ENCODE data around the gene RAB25.

Gene RAB25

DNA sequence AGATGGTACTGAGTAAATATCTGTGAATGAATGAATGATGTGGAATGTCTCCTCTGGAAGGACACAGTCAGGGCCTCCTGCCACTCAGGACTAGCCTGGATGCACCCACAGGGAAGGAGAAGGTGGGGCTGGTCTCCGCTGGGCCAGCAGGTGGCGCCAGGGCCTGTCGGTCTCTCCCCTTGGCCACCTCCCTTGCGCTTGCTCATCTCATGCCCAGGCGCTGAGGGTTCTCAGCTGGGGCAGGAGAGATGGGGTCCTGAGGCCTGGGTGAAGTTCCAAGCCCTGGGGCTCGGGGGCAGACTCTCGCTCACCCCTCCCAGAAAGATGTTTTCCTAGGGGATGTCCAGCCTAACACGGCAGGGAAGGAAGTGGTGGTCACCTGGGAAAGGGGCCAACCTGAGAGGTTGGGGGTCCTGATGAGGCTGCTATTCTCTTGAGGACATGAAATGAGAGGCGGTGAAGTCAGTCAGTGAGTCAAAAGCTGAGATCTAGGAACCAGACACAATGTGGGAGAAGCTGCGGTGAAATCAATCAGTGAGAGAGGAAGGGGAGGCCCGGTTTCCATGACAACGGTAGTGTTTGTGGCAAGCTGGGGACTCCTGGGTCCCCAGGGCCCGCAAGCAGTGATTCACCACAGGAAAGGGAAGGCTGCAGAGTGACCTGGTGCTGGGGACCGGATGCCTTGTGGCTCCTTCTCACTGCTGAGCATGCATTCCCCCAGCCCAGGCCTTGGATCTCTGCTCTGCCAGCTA, 35.9 kb downstream of the RAB25 start:
- H3K27ac Mint-ChIP-seq: peak overlapping the region; percentile 97
- H3K4me1 Mint-ChIP-seq (ENCODE audit: low read depth): peaks cover 59% of the 10 kb centered on the region
- H3K9me3 Mint-ChIP-seq: no peaks in the 10 kb centered on the region
- peak overlapping the region; percentile 63 for H3K4me3 Mint-ChIP-seq
- DNase-seq: peak; percentile 92
- peaks cover 2% of the 10 kb centered on the region for H3K27me3 Mint-ChIP-seq
- no peaks in the 10 kb centered on the region for H3K36me3 Mint-ChIP-seq (ENCODE audit: low read depth)

DNA sequence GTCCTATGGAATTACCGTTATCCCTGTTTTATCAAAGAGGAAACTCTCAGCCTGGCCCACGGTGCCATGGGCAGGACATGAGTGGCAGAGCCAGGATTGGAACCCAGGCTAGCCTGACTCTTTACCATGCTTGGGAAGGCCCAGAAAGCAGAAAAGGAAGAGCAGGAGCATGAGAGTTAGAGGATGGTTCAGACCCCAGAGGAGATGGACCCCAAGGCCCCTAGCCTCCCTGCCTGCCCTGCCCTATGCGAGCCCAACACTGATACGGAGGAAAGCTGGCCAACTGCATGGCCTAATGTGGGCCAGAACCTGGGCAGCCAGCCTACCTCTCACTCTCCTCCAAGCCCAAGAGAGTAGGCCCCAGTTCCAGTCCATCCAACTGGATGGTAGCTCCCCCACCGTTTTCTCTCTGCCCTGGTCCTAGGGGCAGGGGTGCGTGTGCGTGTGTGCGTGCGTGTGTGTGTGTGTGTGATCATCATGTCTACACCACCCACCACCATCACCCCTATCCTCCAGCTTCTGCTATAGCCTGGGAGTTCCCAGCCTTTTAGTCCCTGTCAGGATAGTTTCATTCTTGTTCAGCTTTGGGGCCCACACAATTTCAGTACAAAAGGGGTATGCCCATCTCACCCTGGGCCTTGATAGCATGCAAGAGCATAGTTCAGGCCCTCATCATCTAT, 36.7 kb downstream of the RAB25 start:
- Mint-ChIP-seq H3K27me3 (peaks cover 2% of the 10 kb centered on the region), H3K36me3 (ENCODE audit: low read depth) (no peaks in the 10 kb centered on the region), H3K9me3 (no peaks in the 10 kb centered on the region), H3K4me1 (ENCODE audit: low read depth) (peaks cover 62% of the 10 kb centered on the region), H3K4me3 (peak overlapping the region; percentile 63), H3K27ac (peak overlapping the region; percentile 97)
- DNase-seq: peak; percentile 62

DNA sequence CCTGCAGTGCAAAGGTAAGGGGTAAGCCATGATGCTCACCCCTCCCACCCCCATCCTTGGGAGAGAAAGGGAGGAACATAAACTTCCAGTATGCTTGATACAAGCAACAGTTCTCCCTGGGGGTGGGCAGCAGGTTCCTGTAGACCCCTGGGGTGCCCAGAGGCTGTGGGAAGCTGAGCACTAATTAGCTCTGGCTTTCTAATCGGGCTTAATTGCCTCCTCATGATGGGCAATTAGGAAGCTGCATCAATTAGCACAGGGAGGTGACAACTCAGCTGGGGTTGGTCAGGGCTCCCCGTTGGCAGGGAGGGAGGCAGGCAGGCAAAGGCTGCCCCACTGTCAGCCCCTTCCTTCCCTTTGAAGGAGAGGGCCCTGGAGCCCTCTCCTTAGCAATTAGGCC, 37.8 kb downstream of the RAB25 start:
- Mint-ChIP-seq H3K4me1 (ENCODE audit: low read depth) (peaks cover 72% of the 10 kb centered on the region), H3K27me3 (peaks cover 2% of the 10 kb centered on the region), H3K9me3 (no peaks in the 10 kb centered on the region), H3K4me3 (peak overlapping the region; percentile 10), H3K27ac (peak overlapping the region; percentile 97), H3K36me3 (ENCODE audit: low read depth) (no peaks in the 10 kb centered on the region)
- DNase-seq: no peak

DNA sequence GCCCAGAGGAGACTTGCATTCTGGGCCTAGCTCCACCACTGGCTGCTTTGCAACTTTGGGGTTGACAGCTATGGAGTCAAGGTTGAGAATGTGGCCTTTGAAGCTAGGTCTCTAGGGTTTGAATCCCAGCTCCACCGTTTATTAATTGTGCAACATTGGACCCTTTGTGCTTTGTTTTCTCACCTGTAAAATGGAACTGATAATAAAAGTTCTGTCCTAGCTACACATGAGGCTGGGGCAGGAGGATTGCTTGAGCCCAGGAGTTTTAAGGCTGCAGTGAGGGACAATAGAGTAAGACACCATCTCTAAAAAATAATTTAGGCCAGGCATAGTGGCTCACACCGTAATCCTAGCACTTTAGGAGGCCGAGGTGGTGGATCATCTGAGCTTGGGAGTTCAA, 38.3 kb downstream of the RAB25 start:
- Mint-ChIP-seq H3K4me1 (ENCODE audit: low read depth) (peaks cover 77% of the 10 kb centered on the region), H3K27me3 (peaks cover 2% of the 10 kb centered on the region), H3K4me3 (no peak overlapping the region), H3K27ac (no peak overlapping the region), H3K36me3 (ENCODE audit: low read depth) (no peaks in the 10 kb centered on the region), H3K9me3 (no peaks in the 10 kb centered on the region)
- no peak for DNase-seq

DNA sequence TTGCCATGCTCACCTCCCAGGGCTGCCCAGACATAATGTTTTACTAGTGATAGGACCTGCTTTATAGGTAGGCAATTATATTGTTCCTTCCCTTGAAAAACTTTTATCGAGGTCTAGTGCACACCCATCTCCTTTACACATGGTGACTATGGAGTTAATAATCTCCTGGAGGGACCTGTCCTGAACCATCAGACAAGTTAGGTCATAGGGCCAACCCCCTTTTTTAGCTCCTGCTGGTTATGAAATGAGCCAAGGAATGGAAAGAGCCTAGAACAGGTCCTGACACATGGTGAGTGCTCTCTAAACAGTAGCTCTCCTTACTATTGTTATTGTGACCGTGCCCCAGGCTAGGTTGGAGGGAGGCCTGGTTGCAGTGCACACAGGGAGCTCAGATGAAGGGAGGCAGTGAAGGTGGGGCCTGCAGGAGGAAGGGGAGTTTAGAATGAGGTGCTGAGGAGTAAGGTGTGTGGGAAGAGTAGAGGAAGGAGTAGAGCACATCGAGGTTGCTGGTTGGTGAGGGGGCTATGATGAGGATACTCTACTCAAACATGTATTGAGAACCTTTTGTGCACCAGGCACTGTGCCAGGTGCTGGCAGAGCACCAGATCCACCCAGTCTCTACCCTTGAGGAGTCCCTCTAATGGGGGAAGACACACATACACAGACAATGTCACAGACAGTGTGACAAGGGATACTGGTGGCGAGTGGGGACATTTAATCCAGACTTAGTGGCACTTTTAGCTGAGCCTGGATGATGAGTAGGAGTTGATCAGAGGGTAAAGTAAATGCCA, 39.4 kb downstream of the RAB25 start:
- no peak for DNase-seq
- H3K9me3 Mint-ChIP-seq: no peaks in the 10 kb centered on the region
- peaks cover 2% of the 10 kb centered on the region for H3K27me3 Mint-ChIP-seq
- no peak overlapping the region for H3K4me3 Mint-ChIP-seq
- no peaks in the 10 kb centered on the region for H3K36me3 Mint-ChIP-seq (ENCODE audit: low read depth)
- H3K4me1 Mint-ChIP-seq (ENCODE audit: low read depth): peaks cover 85% of the 10 kb centered on the region
- peak overlapping the region; percentile 58 for H3K27ac Mint-ChIP-seq

DNA sequence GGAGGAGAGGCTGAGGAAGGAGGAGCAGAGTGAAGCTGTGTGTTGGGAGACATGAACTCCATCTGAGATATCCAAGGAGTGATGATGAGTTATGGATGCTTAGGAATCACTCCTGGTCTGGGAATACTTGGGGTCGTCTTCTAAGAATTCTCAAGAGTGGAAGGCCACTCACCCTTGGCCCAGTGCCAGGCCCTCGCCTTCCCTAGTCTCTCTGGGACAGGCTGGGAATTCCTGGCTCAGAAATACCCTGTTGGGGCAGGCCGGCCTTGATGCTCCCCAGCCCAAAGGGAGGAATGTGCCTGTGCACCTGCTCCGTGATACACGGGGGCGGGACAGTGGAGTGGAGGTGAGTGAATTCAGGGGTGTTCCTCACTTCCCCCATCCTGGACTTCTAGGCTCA, 40.9 kb downstream of the RAB25 start:
- Mint-ChIP-seq H3K4me1 (ENCODE audit: low read depth) (peaks cover 85% of the 10 kb centered on the region), H3K9me3 (no peaks in the 10 kb centered on the region)

DNA sequence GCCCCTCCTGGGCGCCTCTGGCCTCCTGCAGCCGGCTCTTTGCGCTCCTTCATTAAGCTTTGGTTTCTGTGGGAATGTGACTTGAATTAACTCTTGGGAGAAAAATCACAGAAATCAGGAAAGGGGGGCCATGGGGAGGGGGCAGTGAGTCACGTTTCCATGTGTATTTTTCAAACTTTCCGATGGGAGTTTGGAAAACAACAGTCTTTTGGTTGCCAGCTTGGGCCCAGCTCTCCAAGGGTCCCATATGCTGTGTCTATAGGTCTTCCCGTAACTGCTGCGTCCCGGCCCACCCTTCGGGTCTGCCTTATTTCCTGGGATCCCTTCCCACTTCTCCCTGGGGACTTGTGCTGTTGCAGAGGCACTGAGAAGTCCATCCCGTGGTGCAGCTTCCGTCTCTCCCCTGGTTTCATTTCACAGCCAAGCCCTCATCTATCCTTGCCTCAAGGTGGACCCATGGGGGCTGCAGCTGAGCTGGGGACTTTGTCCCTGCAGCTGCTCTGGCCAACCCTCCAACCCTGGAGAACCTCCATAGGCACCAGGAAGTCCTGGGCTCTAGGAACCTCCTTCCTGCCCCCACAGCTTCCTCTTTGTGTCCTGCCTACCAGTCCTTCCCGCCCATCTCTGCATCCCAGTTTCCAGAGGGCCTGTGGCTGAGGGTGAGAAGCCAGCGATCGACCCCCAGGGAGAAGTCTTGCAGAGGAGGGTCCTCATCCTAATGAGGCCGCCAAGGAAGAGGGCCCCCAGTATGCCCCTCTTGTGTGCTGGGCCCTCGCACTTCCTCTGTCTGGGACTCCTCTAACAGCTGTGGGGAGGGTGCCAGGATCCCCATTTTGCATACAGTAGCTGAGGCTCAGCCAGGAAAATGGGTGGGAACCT, 41.9 kb downstream of the RAB25 start:
- Mint-ChIP-seq H3K27ac (peak overlapping the region; percentile 83), H3K9me3 (no peaks in the 10 kb centered on the region), H3K4me3 (no peak overlapping the region), H3K27me3 (peaks cover 2% of the 10 kb centered on the region), H3K4me1 (ENCODE audit: low read depth) (peaks cover 84% of the 10 kb centered on the region), H3K36me3 (ENCODE audit: low read depth) (no peaks in the 10 kb centered on the region)
- no peak for DNase-seq

More for the DNA sequence above, 40.9 kb downstream of the RAB25 start:
- no peaks in the 10 kb centered on the region for H3K36me3 Mint-ChIP-seq (ENCODE audit: low read depth)
- no peak overlapping the region for H3K27ac Mint-ChIP-seq
- no peak for DNase-seq
- H3K4me3 Mint-ChIP-seq: no peak overlapping the region
- H3K27me3 Mint-ChIP-seq: peaks cover 2% of the 10 kb centered on the region

DNA sequence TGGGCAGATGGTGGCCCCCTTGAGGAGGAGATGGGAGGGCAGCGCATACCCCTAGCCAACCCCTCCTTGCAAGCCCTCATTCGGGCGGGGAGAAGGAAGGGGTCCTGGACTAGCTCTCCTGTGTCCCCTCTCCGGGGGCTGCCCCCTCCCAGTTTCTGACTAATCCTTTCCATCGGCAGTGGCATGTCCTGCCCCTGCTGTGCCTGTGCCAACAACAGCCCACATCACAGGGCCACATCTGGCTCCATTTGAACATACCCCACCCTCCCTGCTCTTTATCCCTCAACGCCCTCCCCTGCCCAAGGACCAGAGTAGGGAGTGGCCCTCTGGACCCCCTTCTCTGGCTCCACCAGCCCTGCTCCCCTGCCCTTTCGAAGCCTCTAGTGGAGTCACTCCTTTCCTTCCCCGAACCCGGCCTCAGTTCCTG, 42.6 kb downstream of the RAB25 start:
- Mint-ChIP-seq H3K4me3 (peak overlapping the region; percentile 35), H3K9me3 (no peaks in the 10 kb centered on the region), H3K27ac (peak overlapping the region; percentile 83), H3K36me3 (ENCODE audit: low read depth) (no peaks in the 10 kb centered on the region), H3K4me1 (ENCODE audit: low read depth) (peaks cover 83% of the 10 kb centered on the region), H3K27me3 (peaks cover 2% of the 10 kb centered on the region)
- DNase-seq: no peak

DNA sequence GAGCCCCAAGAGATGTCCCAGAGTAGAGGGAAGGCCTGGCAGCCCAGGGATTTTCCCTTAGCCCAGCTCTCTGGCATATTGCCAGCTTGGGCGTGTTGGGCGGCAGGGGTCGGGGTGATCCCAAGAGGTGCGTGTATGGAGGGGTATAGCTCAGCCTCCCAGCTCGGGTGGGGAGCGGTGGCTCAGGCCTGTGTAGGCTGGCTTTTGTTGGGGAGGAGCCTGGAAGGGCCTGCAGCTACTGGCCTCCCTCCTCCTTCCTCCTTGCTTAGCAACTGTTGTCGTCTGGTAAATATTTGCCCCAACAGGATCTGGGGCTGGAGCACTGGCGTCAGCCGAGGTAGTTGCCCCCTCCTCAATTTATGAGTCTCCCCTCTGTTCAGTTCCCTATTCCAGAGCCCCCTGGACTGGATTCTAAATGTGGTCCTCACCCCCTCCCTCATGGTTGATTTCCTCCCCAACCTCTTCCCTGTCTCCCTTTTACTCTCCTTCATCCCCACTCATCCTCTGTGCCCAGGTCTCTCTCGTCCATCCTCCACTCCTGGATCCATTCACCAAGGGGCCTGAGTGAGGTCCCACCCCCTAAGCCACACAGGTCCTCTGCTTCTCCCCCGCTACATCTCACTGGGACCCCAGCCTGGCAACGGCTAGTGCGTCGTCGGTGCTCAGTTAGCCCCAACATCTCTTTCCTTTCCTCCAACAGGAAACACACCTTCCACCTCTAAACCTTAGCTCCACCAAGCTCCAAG, 43.3 kb downstream of the RAB25 start:
- H3K27ac Mint-ChIP-seq: peak overlapping the region; percentile 95
- H3K4me3 Mint-ChIP-seq: peak overlapping the region; percentile 35
- peaks cover 2% of the 10 kb centered on the region for H3K27me3 Mint-ChIP-seq
- DNase-seq: peak; percentile 58
- H3K9me3 Mint-ChIP-seq: no peaks in the 10 kb centered on the region
- H3K4me1 Mint-ChIP-seq (ENCODE audit: low read depth): peaks cover 83% of the 10 kb centered on the region
- no peaks in the 10 kb centered on the region for H3K36me3 Mint-ChIP-seq (ENCODE audit: low read depth)

DNA sequence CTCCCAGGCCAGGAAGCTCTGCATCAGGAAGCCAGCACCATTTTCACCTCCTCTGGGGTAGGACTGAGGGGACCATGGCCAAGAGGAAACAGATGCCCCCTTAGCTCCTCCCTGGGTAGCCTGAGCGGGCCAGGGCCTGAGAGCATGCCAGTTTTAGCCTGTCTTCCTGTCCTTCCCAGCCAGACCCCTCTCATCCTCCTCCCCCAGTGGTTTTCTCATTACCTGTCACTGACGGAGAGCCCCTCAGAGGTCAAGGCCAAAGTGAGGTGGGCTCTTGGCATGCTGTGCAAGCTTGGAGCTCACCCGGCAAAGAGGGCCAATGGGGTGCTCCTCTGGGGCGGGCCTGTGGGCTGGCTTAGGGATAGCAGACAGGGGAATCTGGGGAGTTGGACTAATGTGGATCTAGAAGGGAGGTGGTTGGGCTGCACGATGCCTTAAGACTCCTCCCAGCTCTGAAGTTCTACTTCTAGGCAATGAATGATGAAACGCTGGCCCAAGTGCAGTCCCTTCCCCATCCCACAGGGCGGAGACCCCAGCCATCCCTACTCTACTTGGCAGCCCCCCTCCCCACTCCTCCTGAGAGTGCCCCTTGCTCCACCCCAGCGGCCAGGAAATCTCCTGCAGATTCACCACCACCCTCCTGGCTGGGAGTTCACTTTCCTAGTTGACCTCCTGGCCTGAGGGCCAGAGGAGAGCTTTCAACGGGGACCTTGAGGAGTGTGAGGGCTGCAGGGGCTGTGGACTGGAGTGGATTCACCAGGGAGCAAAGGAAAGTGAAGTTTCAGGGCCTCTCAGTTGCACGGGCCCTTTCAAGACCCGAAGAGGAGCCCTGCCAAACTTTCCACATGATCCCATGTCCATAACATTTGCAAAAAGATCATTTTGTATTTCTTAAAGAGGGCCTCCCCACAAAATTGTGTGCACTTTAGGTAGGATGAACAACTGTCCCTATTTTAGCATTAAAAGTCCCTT, 44.2 kb downstream of the RAB25 start:
- peak overlapping the region; percentile 79 for H3K4me3 Mint-ChIP-seq
- no peak for DNase-seq

DNA sequence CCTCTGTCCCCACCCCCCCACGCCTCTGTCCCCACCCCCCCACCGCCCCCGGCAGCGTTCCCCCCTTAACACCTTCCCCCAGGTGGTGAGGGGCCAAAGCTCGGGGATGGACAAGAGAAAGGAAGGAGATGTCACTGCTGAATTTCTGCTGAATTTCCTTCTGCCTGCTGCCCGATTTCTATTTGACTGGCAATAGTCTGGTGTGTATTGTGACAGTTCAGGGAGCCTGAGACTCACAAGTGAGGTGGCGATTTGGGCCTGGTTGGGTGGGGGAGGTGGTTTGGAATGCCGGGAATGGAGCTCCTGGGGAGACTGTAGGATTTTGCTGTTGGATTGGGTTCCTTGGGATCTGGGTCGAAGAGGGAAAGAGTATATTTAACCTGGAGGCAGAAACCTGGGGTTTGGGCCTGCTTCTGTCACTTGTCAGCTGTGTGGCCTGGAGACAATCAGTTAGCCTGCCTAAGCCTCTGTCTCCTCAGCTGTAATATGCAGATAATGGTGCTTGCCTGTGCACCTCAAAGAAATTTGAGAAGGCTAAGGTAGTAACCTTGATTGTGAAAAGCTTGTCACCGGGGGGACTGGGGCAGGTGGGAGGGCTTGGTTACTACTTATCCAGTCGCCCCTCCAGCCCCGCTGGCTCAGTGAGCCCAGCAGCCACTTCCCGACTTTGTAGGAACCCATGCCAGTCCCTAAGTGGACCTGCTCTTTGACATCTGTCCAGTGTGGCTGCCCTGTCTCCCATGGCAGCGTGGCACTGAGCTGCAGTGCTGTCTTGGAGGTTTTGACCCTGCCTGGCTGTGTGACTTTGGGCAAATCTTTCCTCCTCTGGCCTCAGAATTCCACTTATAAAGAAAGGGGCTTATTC, 45.9 kb downstream of the RAB25 start:
- peak overlapping the region; percentile 79 for H3K4me3 Mint-ChIP-seq
- no peak for DNase-seq
- no peaks in the 10 kb centered on the region for H3K27me3 Mint-ChIP-seq
- no peaks in the 10 kb centered on the region for H3K9me3 Mint-ChIP-seq
- peak overlapping the region; percentile 95 for H3K27ac Mint-ChIP-seq
- H3K36me3 Mint-ChIP-seq (ENCODE audit: low read depth): no peaks in the 10 kb centered on the region
- H3K4me1 Mint-ChIP-seq (ENCODE audit: low read depth): peaks cover 67% of the 10 kb centered on the region

More for the DNA sequence above, 44.2 kb downstream of the RAB25 start:
- Mint-ChIP-seq H3K4me1 (ENCODE audit: low read depth) (peaks cover 80% of the 10 kb centered on the region), H3K36me3 (ENCODE audit: low read depth) (no peaks in the 10 kb centered on the region), H3K9me3 (no peaks in the 10 kb centered on the region), H3K27ac (peak overlapping the region; percentile 95), H3K27me3 (peaks cover 2% of the 10 kb centered on the region)

DNA sequence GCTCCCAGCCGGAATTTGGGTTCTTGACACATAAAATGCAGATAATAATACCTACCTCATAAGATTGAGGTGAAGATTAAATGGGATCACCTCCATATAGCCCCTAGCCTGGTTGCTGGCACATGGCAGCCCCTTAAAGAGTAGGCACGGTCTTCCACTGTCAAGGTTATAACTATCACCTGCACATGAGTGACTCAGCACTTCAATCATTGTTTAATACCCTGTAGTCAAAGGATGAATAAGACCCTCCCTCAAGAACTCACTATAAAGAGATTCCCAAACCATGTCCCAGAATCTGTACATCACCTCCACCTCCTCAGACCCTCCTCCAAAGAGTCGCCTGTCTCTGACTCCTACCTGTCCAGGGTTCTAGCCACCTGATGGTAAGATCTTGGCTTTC, 47.1 kb downstream of the RAB25 start:
- H3K9me3 Mint-ChIP-seq: no peaks in the 10 kb centered on the region
- peak overlapping the region; percentile 79 for H3K4me3 Mint-ChIP-seq
- no peaks in the 10 kb centered on the region for H3K27me3 Mint-ChIP-seq
- no peak overlapping the region for H3K27ac Mint-ChIP-seq
- H3K4me1 Mint-ChIP-seq (ENCODE audit: low read depth): peaks cover 64% of the 10 kb centered on the region
- H3K36me3 Mint-ChIP-seq (ENCODE audit: low read depth): no peaks in the 10 kb centered on the region
- DNase-seq: no peak

Data from activated T-cell treated with anti-CD3 and anti-CD28 coated beads, Interleukin-2, amount 50 U/mL, for 24 hours (primary cell).